Measurements from ENCODE around the gene LRRC4. TPM values are rescaled to one million over a fixed set of nuclear protein-coding genes. Genes with fewer than 3 reads are reported as not detected.

LRRC4 gene
- total RNA-seq, 1 donor from 2014 or later, result 19.8 TPM

- Histone ChIP-seq H3K27me3 (no peaks in the 10 kb centered on the region), H3K79me2 (ENCODE audit: low read depth) (no peaks in the 10 kb centered on the region), H3K27ac (no peak overlapping the region), H3F3A (ENCODE audit: low read depth) (peaks cover 7% of the 10 kb centered on the region), H3K36me3 (no peaks in the 10 kb centered on the region), H3K9ac (no peak overlapping the region), H2AFZ (replicated peaks) (no peak overlapping the region), H3K4me1 (peaks cover 25% of the 10 kb centered on the region), H4K20me1 (ENCODE audit: low read depth) (peaks cover 7% of the 10 kb centered on the region), H3K4me3 (no peak overlapping the region), H3K9me3 (ENCODE audit: low read depth) (no peaks in the 10 kb centered on the region), H3K4me2 (no peak overlapping the region)
- DNase-seq (ENCODE audit: low spot score), result no peak
- TF ChIP-seq CTCF (IDR thresholded peaks at IDR 0.05), result no peak
- no peak for TF ChIP-seq EZH2 (IDR thresholded peaks at IDR 0.05)
- no peak for TF ChIP-seq EZH2phosphoT487 (IDR thresholded peaks at IDR 0.05)
- H3K27me3 Mint-ChIP-seq (ENCODE audit: insufficient read depth, low read depth), result peaks cover 3% of the 10 kb centered on the region
- H3K4me3 Mint-ChIP-seq, result no peak overlapping the region
- H3K36me3 Mint-ChIP-seq, result peaks cover 15% of the 10 kb centered on the region
- no peaks in the 10 kb centered on the region for H3K9me3 Mint-ChIP-seq
- no peak overlapping the region for H3K27ac Mint-ChIP-seq
- H3K4me1 Mint-ChIP-seq, result peaks cover 49% of the 10 kb centered on the region
Measured at GRCh38 chr7:127998671-127999070, 32.6 kb downstream of the LRRC4 start.

DNA sequence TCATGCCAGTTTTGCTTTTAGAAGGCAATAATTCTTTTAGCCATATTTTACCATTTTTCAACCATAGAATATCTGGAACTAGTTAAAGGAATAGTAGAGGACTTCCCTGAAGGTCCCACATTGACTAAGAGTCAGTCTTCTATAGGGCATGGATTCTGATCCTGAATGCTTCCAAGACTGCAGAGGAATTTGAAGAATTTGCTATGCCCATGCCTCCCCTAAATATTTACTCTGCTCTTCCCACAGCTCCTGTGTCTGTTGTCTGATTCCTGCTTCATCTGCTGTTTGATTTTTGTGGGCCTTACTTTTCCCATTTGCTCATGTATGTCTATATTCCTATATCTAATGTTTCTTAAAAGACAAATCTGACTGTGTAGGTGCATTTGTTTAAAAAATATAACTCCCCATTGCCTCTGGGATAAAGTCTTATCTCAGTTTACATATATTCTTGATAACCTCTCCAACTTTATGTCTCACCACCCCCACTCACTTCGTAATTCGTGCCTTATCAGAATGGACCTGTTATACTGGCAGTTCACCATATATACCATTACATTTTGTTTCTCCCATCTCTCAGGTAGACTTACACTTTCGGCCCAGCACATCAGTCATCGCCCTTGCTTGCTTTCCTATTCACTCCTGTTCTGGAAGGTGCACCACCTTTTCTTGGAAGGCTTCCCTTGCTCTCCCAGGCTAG lies 33.9 kb downstream of the LRRC4 start:
- peaks cover 7% of the 10 kb centered on the region for H3F3A ChIP-seq (ENCODE audit: low read depth)
- H3K27me3 Mint-ChIP-seq (ENCODE audit: insufficient read depth, low read depth), result peaks cover 3% of the 10 kb centered on the region
- H3K9ac ChIP-seq, result no peak overlapping the region
- H3K27me3 ChIP-seq, result no peaks in the 10 kb centered on the region
- H3K36me3 ChIP-seq, result no peaks in the 10 kb centered on the region
- H3K9me3 Mint-ChIP-seq, result no peaks in the 10 kb centered on the region
- H2AFZ ChIP-seq (replicated peaks), result no peak overlapping the region
- peaks cover 49% of the 10 kb centered on the region for H3K4me1 Mint-ChIP-seq
- no peak overlapping the region for H3K27ac Mint-ChIP-seq
- H3K4me1 ChIP-seq, result peaks cover 25% of the 10 kb centered on the region
- H3K36me3 Mint-ChIP-seq, result peaks cover 10% of the 10 kb centered on the region
- H4K20me1 ChIP-seq (ENCODE audit: low read depth), result peaks cover 7% of the 10 kb centered on the region
- H3K4me2 ChIP-seq, result no peak overlapping the region
- H3K27ac ChIP-seq, result no peak overlapping the region
- H3K4me3 ChIP-seq, result no peak overlapping the region
- no peaks in the 10 kb centered on the region for H3K9me3 ChIP-seq (ENCODE audit: low read depth)
- H3K79me2 ChIP-seq (ENCODE audit: low read depth), result no peaks in the 10 kb centered on the region
- DNase-seq (ENCODE audit: low spot score), result peak; percentile 29
- no peak for TF ChIP-seq CTCF (IDR thresholded peaks at IDR 0.05)
- no peak for TF ChIP-seq EZH2phosphoT487 (IDR thresholded peaks at IDR 0.05)
- no peak for TF ChIP-seq EZH2 (IDR thresholded peaks at IDR 0.05)
- no peak overlapping the region for H3K4me3 Mint-ChIP-seq

DNA sequence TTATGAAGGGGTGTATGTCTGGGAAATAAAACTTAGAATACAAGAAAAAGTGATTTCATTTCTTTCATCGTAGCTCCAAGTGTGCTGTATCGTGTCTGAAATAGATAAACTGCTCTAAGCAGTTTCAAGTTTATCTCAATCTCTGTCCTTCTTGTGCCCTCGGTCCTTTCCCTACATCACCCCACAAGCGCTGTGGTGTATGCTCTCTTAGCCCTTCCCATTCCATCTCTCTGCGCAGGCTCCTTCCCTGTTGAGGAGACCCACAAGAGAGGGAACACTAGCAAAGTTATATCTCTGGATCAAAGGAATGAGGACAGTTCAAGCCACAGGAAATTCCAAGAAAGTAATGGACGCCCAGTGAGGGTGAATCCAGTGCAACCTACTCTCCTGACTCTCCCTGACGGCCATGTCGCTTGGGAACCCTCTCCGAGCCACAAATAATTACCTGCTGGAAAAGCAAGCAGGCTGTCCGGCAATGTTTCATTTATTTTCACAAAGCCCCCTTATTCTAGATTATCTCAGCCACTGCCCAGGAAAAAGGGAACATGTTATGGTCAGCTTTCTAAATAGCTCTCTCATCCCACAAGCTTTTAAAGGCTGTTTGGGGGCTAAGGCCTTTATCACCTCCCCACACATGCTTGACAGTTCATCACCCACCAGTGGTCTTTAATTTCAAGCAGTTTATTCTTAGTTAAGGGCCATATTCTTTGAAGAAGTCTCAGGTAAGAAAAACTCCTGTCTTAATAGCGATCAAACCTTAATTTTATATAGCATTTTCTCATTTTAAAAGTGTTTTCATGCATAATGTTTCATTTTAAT lies 34.8 kb downstream of the LRRC4 start:
- TF ChIP-seq EZH2 (IDR thresholded peaks at IDR 0.05), result no peak
- TF ChIP-seq CTCF (IDR thresholded peaks at IDR 0.05), result no peak
- no peak for TF ChIP-seq EZH2phosphoT487 (IDR thresholded peaks at IDR 0.05)
- H3K27ac ChIP-seq, result no peak overlapping the region
- H3F3A ChIP-seq (ENCODE audit: low read depth), result peaks cover 7% of the 10 kb centered on the region
- H3K4me3 Mint-ChIP-seq, result no peak overlapping the region
- no peaks in the 10 kb centered on the region for H3K27me3 ChIP-seq
- no peaks in the 10 kb centered on the region for H3K9me3 Mint-ChIP-seq
- no peaks in the 10 kb centered on the region for H3K9me3 ChIP-seq (ENCODE audit: low read depth)
- peak overlapping the region; percentile 52 for H3K27ac Mint-ChIP-seq
- H3K9ac ChIP-seq, result no peak overlapping the region
- peaks cover 25% of the 10 kb centered on the region for H3K4me1 ChIP-seq
- H2AFZ ChIP-seq (replicated peaks), result no peak overlapping the region
- H3K4me3 ChIP-seq, result no peak overlapping the region
- H3K4me1 Mint-ChIP-seq, result peaks cover 46% of the 10 kb centered on the region
- H3K79me2 ChIP-seq (ENCODE audit: low read depth), result no peaks in the 10 kb centered on the region
- H3K27me3 Mint-ChIP-seq (ENCODE audit: insufficient read depth, low read depth), result peaks cover 3% of the 10 kb centered on the region
- H3K4me2 ChIP-seq, result no peak overlapping the region
- DNase-seq (ENCODE audit: low spot score), result no peak
- H3K36me3 ChIP-seq, result no peaks in the 10 kb centered on the region
- H4K20me1 ChIP-seq (ENCODE audit: low read depth), result peaks cover 7% of the 10 kb centered on the region
- peaks cover 14% of the 10 kb centered on the region for H3K36me3 Mint-ChIP-seq

Measured in neural progenitor cell (in vitro differentiated cells).